PFSK-1 (cell line): Measurements from ENCODE around the gene ROBO2.

Source experiments
- FOXP2 ChIP-seq: optimal IDR thresholded peaks from 2 replicates; pipeline ENCODE3; 2011; ENCODE audit warnings: borderline replicate concordance, control low read depth, inconsistent platforms; ENCODE audit not compliant: insufficient read depth; ENCODE audit errors: extremely low read length, extremely low read depth
- POLR2AphosphoS5 ChIP-seq: IDR thresholded peaks from 2 replicates; pipeline ENCODE4 v1.6.1; 2012; ENCODE audit warnings: low read depth, mild to moderate bottlenecking, control low read depth, low read length, moderate library complexity
- SIN3A ChIP-seq: IDR thresholded peaks from 2 replicates; pipeline ENCODE4 v1.6.1; 2012; ENCODE audit warnings: mild to moderate bottlenecking, low read length, moderate library complexity, borderline replicate concordance; ENCODE audit not compliant: insufficient read depth
- TAF1 ChIP-seq: IDR thresholded peaks from 2 replicates; pipeline ENCODE4 v1.6.1; 2012; ENCODE audit warnings: low read length, control low read depth, borderline replicate concordance; ENCODE audit not compliant: insufficient read depth
- TF ChIP-seq, protein P1 (sequence below), 2 experiments: IDR thresholded peaks; 2 replicates each; pipeline versions ENCODE4 v1.6.1 to v1.8.0; 2011 to 2012; ENCODE audit warnings: low read depth in 2 of 2, low read length in 2 of 2, control low read depth in 1 of 2, inconsistent platforms in 1 of 2, mild to moderate bottlenecking in 1 of 2, moderate library complexity in 1 of 2; ENCODE audit not compliant: insufficient read depth in 1 of 2

ROBO2 gene

GRCh38 chr3:77479021-77479420 is 439.1 kb downstream of the ROBO2 start:
- TF ChIP-seq SIN3A, result no peak
- TF ChIP-seq, protein P1, sequence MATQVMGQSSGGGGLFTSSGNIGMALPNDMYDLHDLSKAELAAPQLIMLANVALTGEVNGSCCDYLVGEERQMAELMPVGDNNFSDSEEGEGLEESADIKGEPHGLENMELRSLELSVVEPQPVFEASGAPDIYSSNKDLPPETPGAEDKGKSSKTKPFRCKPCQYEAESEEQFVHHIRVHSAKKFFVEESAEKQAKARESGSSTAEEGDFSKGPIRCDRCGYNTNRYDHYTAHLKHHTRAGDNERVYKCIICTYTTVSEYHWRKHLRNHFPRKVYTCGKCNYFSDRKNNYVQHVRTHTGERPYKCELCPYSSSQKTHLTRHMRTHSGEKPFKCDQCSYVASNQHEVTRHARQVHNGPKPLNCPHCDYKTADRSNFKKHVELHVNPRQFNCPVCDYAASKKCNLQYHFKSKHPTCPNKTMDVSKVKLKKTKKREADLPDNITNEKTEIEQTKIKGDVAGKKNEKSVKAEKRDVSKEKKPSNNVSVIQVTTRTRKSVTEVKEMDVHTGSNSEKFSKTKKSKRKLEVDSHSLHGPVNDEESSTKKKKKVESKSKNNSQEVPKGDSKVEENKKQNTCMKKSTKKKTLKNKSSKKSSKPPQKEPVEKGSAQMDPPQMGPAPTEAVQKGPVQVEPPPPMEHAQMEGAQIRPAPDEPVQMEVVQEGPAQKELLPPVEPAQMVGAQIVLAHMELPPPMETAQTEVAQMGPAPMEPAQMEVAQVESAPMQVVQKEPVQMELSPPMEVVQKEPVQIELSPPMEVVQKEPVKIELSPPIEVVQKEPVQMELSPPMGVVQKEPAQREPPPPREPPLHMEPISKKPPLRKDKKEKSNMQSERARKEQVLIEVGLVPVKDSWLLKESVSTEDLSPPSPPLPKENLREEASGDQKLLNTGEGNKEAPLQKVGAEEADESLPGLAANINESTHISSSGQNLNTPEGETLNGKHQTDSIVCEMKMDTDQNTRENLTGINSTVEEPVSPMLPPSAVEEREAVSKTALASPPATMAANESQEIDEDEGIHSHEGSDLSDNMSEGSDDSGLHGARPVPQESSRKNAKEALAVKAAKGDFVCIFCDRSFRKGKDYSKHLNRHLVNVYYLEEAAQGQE (IDR thresholded peaks at IDR 0.05; ENCODE audit: insufficient read depth in 1 of 2, low read depth in 2 of 2, low read length in 2 of 2), result no peak
- no peak for TF ChIP-seq POLR2AphosphoS5
- no peak for TF ChIP-seq FOXP2
- TF ChIP-seq TAF1, result no peak

- TF ChIP-seq, protein P1 (IDR thresholded peaks at IDR 0.05; ENCODE audit: insufficient read depth in 1 of 2, low read depth in 2 of 2, low read length in 2 of 2), result no peak
- TF ChIP-seq POLR2AphosphoS5, result no peak
- no peak for TF ChIP-seq SIN3A
- no peak for TF ChIP-seq TAF1
- TF ChIP-seq FOXP2, result no peak
Observed at GRCh38 chr3:77489216-77489615, 449.3 kb downstream of the ROBO2 start.

- TF ChIP-seq POLR2AphosphoS5 (no peak), FOXP2 (no peak), SIN3A (no peak), TAF1 (no peak)
- TF ChIP-seq, protein P1 (IDR thresholded peaks at IDR 0.05; ENCODE audit: insufficient read depth in 1 of 2, low read depth in 2 of 2, low read length in 2 of 2), result no peak
Observed at GRCh38 chr3:77491961-77492360, 452.1 kb downstream of the ROBO2 start.

- TF ChIP-seq, protein P1 (IDR thresholded peaks at IDR 0.05; ENCODE audit: insufficient read depth in 1 of 2, low read depth in 2 of 2, low read length in 2 of 2), result no peak
Observed at GRCh38 chr3:77500721-77501120, 460.8 kb downstream of the ROBO2 start.

- TF ChIP-seq, protein P1 (IDR thresholded peaks at IDR 0.05; ENCODE audit: insufficient read depth in 1 of 2, low read depth in 2 of 2, low read length in 2 of 2), result no peak
- TF ChIP-seq TAF1 (no peak), SIN3A (no peak), FOXP2 (no peak), POLR2AphosphoS5 (no peak)
Observed at GRCh38 chr3:77506384-77506783, 466.5 kb downstream of the ROBO2 start.
